ENCODE results near the gene ADAMTS12.

DNA sequence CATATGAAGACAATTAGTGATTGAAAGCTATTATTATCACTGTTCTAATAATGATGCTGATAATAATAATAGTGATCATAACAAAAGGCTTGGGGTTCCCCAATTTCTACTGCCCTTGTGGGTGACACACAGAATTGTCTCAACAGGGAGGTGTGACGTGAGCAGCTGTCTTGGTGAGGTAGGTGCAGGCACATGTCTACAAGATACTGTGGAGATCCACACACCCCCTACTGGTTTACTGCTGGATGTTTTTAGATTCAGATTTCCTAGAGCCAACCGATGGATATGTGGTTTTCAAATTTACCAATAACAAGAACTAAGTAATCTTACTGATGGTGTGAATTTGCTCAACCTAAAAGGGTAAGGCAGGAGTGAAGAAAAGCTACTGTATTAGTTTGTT is 312.0 kb downstream of the ADAMTS12 start:
- no peak for TF ChIP-seq CTCF (conservative IDR thresholded peaks at IDR 0.05 in 1 of 2, IDR thresholded peaks at IDR 0.05 in 1 of 2; ENCODE audit: low read depth in 1 of 2, low read length in 2 of 2)
- TF ChIP-seq EZH2 (IDR thresholded peaks at IDR 0.05; ENCODE audit: low read length, missing control alignments): no peak
